ENCODE data around the gene PDHA1. TPM values are rescaled to one million over a fixed set of nuclear protein-coding genes. Genes with fewer than 3 reads are reported as not detected.
A peak's percentile ranks its signal among the peaks of the same experiment; 100 is the strongest.

The PDHA1 gene
- total RNA-seq (100 to 1,000 TPM in 5 of 9 donors, 10 to 100 TPM in 4; 50.7 to 172 (median 127) TPM), polyA plus RNA-seq (100 to 1,000 TPM; 215 to 329 (median 253) TPM)
- long read RNA-seq, donor 1, transcript PDHA1-206 (11 exons, 3,310 nt), result major isoform, 21 of 102 reads
- long read RNA-seq, donor 1, transcript PDHA1-211 (4 exons, 611 nt), result minor isoform, 5 of 102 reads
- long read RNA-seq, donor 1, partial matches to known transcripts, result 67 of 102 reads
- long read RNA-seq, donor 1, other reads (novel, unspliced or antisense), result 6 of 102 reads
- long read RNA-seq, donor 2, transcript PDHA1-206 (11 exons, 3,310 nt), result major isoform, 15 of 101 reads
- long read RNA-seq, donor 2, transcript PDHA1-202 (4 exons, 709 nt), result minor isoform, 5 of 101 reads
- long read RNA-seq, donor 2, transcript PDHA1-203 (5 exons, 734 nt), result minor isoform, 5 of 101 reads
- long read RNA-seq, donor 2, partial matches to known transcripts, result 67 of 101 reads
- long read RNA-seq, donor 2, other reads (novel, unspliced or antisense), result 0 of 101 reads
- long read RNA-seq, donor 3, transcript PDHA1-206 (11 exons, 3,310 nt), result major isoform, 15 of 52 reads
- long read RNA-seq, donor 3, transcript PDHA1-202 (4 exons, 709 nt), result minor isoform, 5 of 52 reads
- long read RNA-seq, donor 3, partial matches to known transcripts, result 13 of 52 reads
- long read RNA-seq, donor 3, other reads (novel, unspliced or antisense), result 11 of 52 reads
- long read RNA-seq, donor 4, transcript PDHA1-206 (11 exons, 3,310 nt), result major isoform, 101 of 120 reads
- long read RNA-seq, donor 4, partial matches to known transcripts, result 12 of 120 reads
- long read RNA-seq, donor 4, other reads (novel, unspliced or antisense), result 3 of 120 reads
- long read RNA-seq, donor 5, transcript PDHA1-206 (11 exons, 3,310 nt), result major isoform, 154 of 173 reads
- long read RNA-seq, donor 5, partial matches to known transcripts, result 6 of 173 reads
- long read RNA-seq, donor 5, other reads (novel, unspliced or antisense), result 11 of 173 reads
- long read RNA-seq, donor 6, transcript PDHA1-206 (11 exons, 3,310 nt), result major isoform, 56 of 66 reads
- long read RNA-seq, donor 6, partial matches to known transcripts, result 4 of 66 reads
- long read RNA-seq, donor 6, other reads (novel, unspliced or antisense), result 4 of 66 reads
- long read RNA-seq, donor 7, transcript PDHA1-206 (11 exons, 3,310 nt), result major isoform, 5 of 23 reads
- long read RNA-seq, donor 7, partial matches to known transcripts, result 12 of 23 reads
- long read RNA-seq, donor 7, other reads (novel, unspliced or antisense), result 0 of 23 reads
- long read RNA-seq, donor 8, transcript PDHA1-206 (11 exons, 3,310 nt), result major isoform, 21 of 126 reads
- long read RNA-seq, donor 8, partial matches to known transcripts, result 64 of 126 reads
- long read RNA-seq, donor 8, other reads (novel, unspliced or antisense), result 31 of 126 reads
- long read RNA-seq, donor 9, transcript PDHA1-206 (11 exons, 3,310 nt), result major isoform, 20 of 79 reads
- long read RNA-seq, donor 9, partial matches to known transcripts, result 52 of 79 reads
- long read RNA-seq, donor 9, other reads (novel, unspliced or antisense), result 0 of 79 reads
- long read RNA-seq, donor 10, partial matches to known transcripts, result 34 of 46 reads
- long read RNA-seq, donor 10, other reads (novel, unspliced or antisense), result 6 of 46 reads

GRCh38 chrX:19343535-19344408 is at the start of gene PDHA1:
Gene PDHA1 (plus strand): TSS chrX:19343927. CDS start chrX:19344038, 111 bp downstream.
- no peaks in the 10 kb centered on the region for H3K4me1 ChIP-seq (replicated peaks in 1 of 2)
- peak; percentile 92 to 97 (median 94) for DNase-seq
- H3K27ac ChIP-seq, result peak within 1 kb of the TSS in 4 of 5 donors; percentile 78 to 94 (median 88)
- no peaks in the 10 kb centered on the region for H3K27me3 ChIP-seq
- no peaks in the 10 kb centered on the region for H3K9me3 ChIP-seq (replicated peaks in 1 of 3)
- 0 to 47% (median 12%) methylated on average over 12 to 80 of the region's 81 CpGs for WGBS, 4 donors
- H3K4me3 ChIP-seq, result peak within 1 kb of the TSS in 2 of 4 donors; percentile 37 to 70
- no peak for TF ChIP-seq CTCF (IDR thresholded peaks at IDR 0.05)
- peak; percentile 10 to 71 for TF ChIP-seq POLR2A (IDR thresholded peaks at IDR 0.05)
- no peaks in the 10 kb centered on the region for H3K36me3 ChIP-seq (replicated peaks in 1 of 2)
- intact Hi-C loops (cut with DNase I), result no loop called here

GRCh38 chrX:19303256-19303880 is 40.4 kb upstream of the PDHA1 start:
- Histone ChIP-seq H3K4me3 (no peak overlapping the region), H3K27me3 (peaks cover 10% of the 10 kb centered on the region), H3K9me3 (replicated peaks in 1 of 3) (no peaks in the 10 kb centered on the region), H3K4me1 (replicated peaks in 1 of 2) (no peaks in the 10 kb centered on the region), H3K36me3 (replicated peaks in 1 of 2) (no peaks in the 10 kb centered on the region), H3K27ac (no peak overlapping the region)
- DNase-seq, result peak in 2 of 7 donors; percentile 2 to 20
- intact Hi-C loops (cut with DNase I), result no loop called here
- 64 to 75% (median 67%) methylated on average over 10 of the region's 10 CpGs for WGBS, 4 donors
- TF ChIP-seq POLR2A (IDR thresholded peaks at IDR 0.05), result no peak

GRCh38 chrX:19326567-19326966 is 17.2 kb upstream of the PDHA1 start:
- no peaks in the 10 kb centered on the region for H3K4me1 ChIP-seq (replicated peaks in 1 of 2)
- no peak for DNase-seq
- H3K36me3 ChIP-seq (replicated peaks in 1 of 2), result no peaks in the 10 kb centered on the region
- 82 to 100% (median 91%) methylated on average over 2 of the region's 2 CpGs for WGBS, 4 donors
- no peak overlapping the region for H3K27ac ChIP-seq
- no peak for TF ChIP-seq POLR2A (IDR thresholded peaks at IDR 0.05)
- no peak for TF ChIP-seq CTCF (IDR thresholded peaks at IDR 0.05)
- H3K27me3 ChIP-seq, result peaks cover 3% of the 10 kb centered on the region
- H3K4me3 ChIP-seq, result no peak overlapping the region
- intact Hi-C loops (cut with DNase I), result no loop called here
- H3K9me3 ChIP-seq (replicated peaks in 1 of 3), result no peaks in the 10 kb centered on the region

Measured in adrenal gland (tissue), 19 donors.